Gastroesophageal sphincter (tissue), 3 donors: ENCODE data around the gene IL15.

Experiments
- CTCF ChIP-seq, 4 experiments: fragments of 200-600 bp in 2 of 4; fragments of 450-650 bp in 2 of 4; sonication (generic) in 1 of 4; IDR thresholded peaks; one replicate each; pipeline ENCODE4 v1.5.1; 2017 to 2019; ENCODE audit warnings: antibody characterized with exemption in 4 of 4, mild to moderate bottlenecking in 2 of 4, moderate library complexity in 2 of 4
- EP300 ChIP-seq: sonication (generic); formaldehyde crosslinking; IDR thresholded peaks from one replicate; pipeline ENCODE4 v1.6.1; 2017; ENCODE audit warnings: antibody characterized with exemption, mild to moderate bottlenecking

DNA sequence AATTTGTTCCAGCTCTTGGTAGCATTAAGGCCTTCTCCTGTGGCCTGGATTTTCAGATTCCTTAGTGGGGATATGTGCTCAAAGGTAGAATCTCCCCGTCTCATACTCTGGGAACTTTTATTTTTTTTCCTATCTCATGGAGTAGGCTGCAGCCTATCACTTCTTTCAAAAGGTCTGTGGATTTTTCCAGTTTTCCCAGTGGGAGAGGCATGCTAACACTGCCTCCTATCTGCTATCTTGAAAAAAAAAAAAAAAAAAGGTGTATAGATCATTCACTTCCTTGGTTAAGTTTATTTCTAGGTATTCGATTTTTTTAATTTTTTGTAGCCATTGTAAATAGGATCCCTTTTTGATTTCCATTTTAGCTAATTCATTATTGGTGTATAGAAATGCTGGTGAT, 67.1 kb downstream of the IL15 start:
- no peak for TF ChIP-seq CTCF (IDR thresholded peaks at IDR 0.05)
- no peak for TF ChIP-seq EP300
